HG03571 (cell line): ENCODE results near the gene CD300C.
"Not testable (repeated sequence)": the region's sequence is repeated elsewhere in the genome, so short reads cannot be mapped to it uniquely, and the experiment has no call there.

ENCODE experiments used
- ATAC-seq: cut with Tn5 transposase; IDR thresholded peaks from one replicate; pipeline ENCODE4 v1.9.1; 2021; ENCODE audit not compliant: unreplicated experiment

CD300C gene

GRCh38 chr17:74545843-74546230, at the start of gene CD300C:
CD300C (minus strand) TSS chr17:74546115; CDS start chr17:74545782, 333 bp downstream.
- no peak for ATAC-seq

- no peak for ATAC-seq
Measured at GRCh38 chr17:74595037-74595750, 49.3 kb upstream of the CD300C start.

- no peak for ATAC-seq
Measured at GRCh38 chr17:74592087-74592990, 46.4 kb upstream of the CD300C start, which contains the start of gene CD300LD. CD300LD (minus strand) TSS chr17:74592283; CDS start chr17:74592202, 81 bp downstream.

GRCh38 chr17:74591503-74591902, 45.6 kb upstream of the CD300C start:
- ATAC-seq, result no peak

GRCh38 chr17:74585711-74586110, 39.8 kb upstream of the CD300C start:
- no peak for ATAC-seq

- no peak for ATAC-seq
Measured at GRCh38 chr17:74584292-74585060, 38.6 kb upstream of the CD300C start.

- no peak for ATAC-seq
Measured at GRCh38 chr17:74582633-74583032, 36.7 kb upstream of the CD300C start.

GRCh38 chr17:74579900-74580299, 34.0 kb upstream of the CD300C start:
- no peak for ATAC-seq

- ATAC-seq, result no peak
Measured at GRCh38 chr17:74578979-74579378, 33.1 kb upstream of the CD300C start.

- no peak for ATAC-seq
Measured at GRCh38 chr17:74574489-74575142, 28.7 kb upstream of the CD300C start.

GRCh38 chr17:74573635-74574034, 27.7 kb upstream of the CD300C start:
- ATAC-seq, result not testable (repeated sequence)

GRCh38 chr17:74573169-74573568, 27.3 kb upstream of the CD300C start:
- no peak for ATAC-seq

GRCh38 chr17:74571621-74572270, 25.8 kb upstream of the CD300C start:
- ATAC-seq, result no peak

- no peak for ATAC-seq
Measured at GRCh38 chr17:74569020-74570003, 23.4 kb upstream of the CD300C start.

GRCh38 chr17:74568106-74568873, 22.4 kb upstream of the CD300C start:
- no peak for ATAC-seq

GRCh38 chr17:74567397-74567796, 21.5 kb upstream of the CD300C start, which contains the start of gene CD300H:
CD300H (minus strand) TSS chr17:74567509.
- no peak for ATAC-seq

- no peak for ATAC-seq
Measured at GRCh38 chr17:74566132-74566753, 20.3 kb upstream of the CD300C start.

- no peak for ATAC-seq
Measured at GRCh38 chr17:74565126-74565525, 19.2 kb upstream of the CD300C start.
